SK-N-SH (cell line): ENCODE data around the gene ZMIZ2. TPM values are rescaled to one million over a fixed set of nuclear protein-coding genes. Genes with fewer than 3 reads are reported as not detected.

Experiments used
- CTCF ChIA-PET: fragments of 300-600, 350-600 bp; formaldehyde crosslinking; extraction: SDS; loops from one replicate; lab custom pipeline; 2021; lab: Yijun Ruan, JAX
- POLR2A ChIA-PET: fragments of 350-600 bp; sonication (Branson Sonifier 250); formaldehyde crosslinking; extraction: SDS; loops from one replicate; lab custom pipeline; 2020; ENCODE audit warnings: antibody characterized with exemption, inconsistent platforms; lab: Yijun Ruan, JAX
- DNase-seq: peaks from one replicate; pipeline ENCODE4 v3.0.0; 2012
- H2AFZ ChIP-seq: fragments of 200-600 bp; sonication (generic); 2 replicates; pipeline ENCODE4 v1.8.1; 2016; ENCODE audit warnings: antibody characterized with exemption, mild to moderate bottlenecking, low read depth
- H3F3A ChIP-seq: fragments of 200-600 bp; sonication (generic); replicated peaks from 2 replicates; pipeline ENCODE3; 2016; ENCODE audit warnings: antibody characterized with exemption, mild to moderate bottlenecking; ENCODE audit not compliant: insufficient read depth
- H3K27ac ChIP-seq, 2 experiments: fragments of 200-500 bp in 1 of 2; fragments of 200-600 bp in 1 of 2; sonication (Bioruptor generic) in 1 of 2; sonication (generic), shearing (Covaris generic) in 1 of 2; 2 replicates each; pipeline versions ENCODE4 v1.5.1 to v1.6.1; 2014 to 2016; ENCODE audit warnings: low read depth in 2 of 2, inconsistent platforms in 1 of 2, low read length in 1 of 2, mild to moderate bottlenecking in 1 of 2, mixed read lengths in 1 of 2
- H3K27me3 ChIP-seq: fragments of 200-600 bp; sonication (generic), shearing (Covaris generic); 2 replicates; pipeline ENCODE4 v1.6.1; 2016; ENCODE audit warnings: mixed run types; ENCODE audit not compliant: insufficient read depth
- H3K36me3 ChIP-seq, 2 experiments: fragments of 200-500 bp in 1 of 2; fragments of 200-600 bp in 1 of 2; sonication (Bioruptor generic) in 1 of 2; sonication (generic) in 1 of 2; replicated peaks in 1 of 2; 2 replicates each; pipeline versions ENCODE3 to v1.5.1; 2014 to 2016; ENCODE audit warnings: low read length in 1 of 2, mild to moderate bottlenecking in 1 of 2; ENCODE audit not compliant: insufficient read depth in 2 of 2, control insufficient read depth in 1 of 2
- H3K4me1 ChIP-seq, 2 experiments: fragments of 200-500 bp in 1 of 2; fragments of 200-600 bp in 1 of 2; sonication (Bioruptor generic) in 1 of 2; sonication (generic), shearing (Covaris generic) in 1 of 2; 2 replicates each; pipeline versions ENCODE4 v1.5.1 to v1.6.1; 2014 to 2016; ENCODE audit warnings: low read depth in 1 of 2, low read length in 1 of 2, mixed run types in 1 of 2; ENCODE audit not compliant: insufficient read depth in 2 of 2, control insufficient read depth in 1 of 2
- H3K4me2 ChIP-seq: fragments of 200-600 bp; sonication (generic), shearing (Covaris generic); 2 replicates; pipeline ENCODE4 v1.6.1; 2017; ENCODE audit warnings: mixed run types
- H3K4me3 ChIP-seq, 2 experiments: fragments of 200-500 bp in 1 of 2; fragments of 200-600 bp in 1 of 2; sonication (Bioruptor generic) in 1 of 2; sonication (generic), shearing (Covaris generic) in 1 of 2; 2 replicates each; pipeline versions ENCODE4 v1.5.1 to v1.8.1; 2014 to 2016; ENCODE audit warnings: low read depth in 2 of 2, inconsistent platforms in 1 of 2, low read length in 1 of 2, mild to moderate bottlenecking in 1 of 2, mixed read lengths in 1 of 2, moderate library complexity in 1 of 2
- H3K79me2 ChIP-seq: fragments of 200-600 bp; sonication (generic); 2 replicates; pipeline ENCODE4 v1.8.1; 2017; ENCODE audit warnings: mild to moderate bottlenecking; ENCODE audit not compliant: insufficient read depth
- H3K9ac ChIP-seq: fragments of 200-600 bp; sonication (generic); 2 replicates; pipeline ENCODE4 v1.6.1; 2017; ENCODE audit warnings: mixed run types
- H3K9me2 ChIP-seq: fragments of 200-600 bp; sonication (generic); 2 replicates; pipeline ENCODE4 v1.6.1; 2017; ENCODE audit warnings: mixed run types
- H3K9me3 ChIP-seq: fragments of 200-600 bp; sonication (generic); 2 replicates; pipeline ENCODE4 v1.6.1; 2017; ENCODE audit warnings: mixed run types, mild to moderate bottlenecking, moderate library complexity
- H4K20me1 ChIP-seq: fragments of 200-600 bp; sonication (generic); 2 replicates; pipeline ENCODE4 v1.6.1; 2017; ENCODE audit warnings: mild to moderate bottlenecking, mixed run types; ENCODE audit not compliant: insufficient read depth
- EP300 ChIP-seq, 2 experiments: IDR thresholded peaks; 2 replicates each; pipeline versions ENCODE4 v1.4.0 to v1.6.1; 2012; ENCODE audit warnings: borderline replicate concordance in 1 of 2, low read depth in 1 of 2, low read length in 1 of 2
- EZH2phosphoT487 ChIP-seq: fragments of 200-600 bp; sonication (generic); IDR thresholded peaks from 2 replicates; pipeline ENCODE4 v1.6.1; 2017; ENCODE audit warnings: low read depth, mixed run types, mild to moderate bottlenecking, antibody characterized with exemption, moderate library complexity, borderline replicate concordance
- FOXJ3 ChIP-seq: sonication (generic); formaldehyde crosslinking; IDR thresholded peaks from 2 replicates; pipeline ENCODE4 v1.5.1; 2020; ENCODE audit warnings: mild to moderate bottlenecking, missing genetic modification reagents
- GABPA ChIP-seq: IDR thresholded peaks from 2 replicates; pipeline ENCODE4 v1.4.0; 2012; ENCODE audit warnings: low read depth, mild to moderate bottlenecking
- GATA2 ChIP-seq: sonication (generic); formaldehyde crosslinking; IDR thresholded peaks from 2 replicates; pipeline ENCODE4 v1.5.0; 2020; ENCODE audit warnings: mild to moderate bottlenecking, missing genetic modification reagents
- JUND ChIP-seq: IDR thresholded peaks from 2 replicates; pipeline ENCODE4 v1.4.0; 2012
- MEF2A ChIP-seq: IDR thresholded peaks from 2 replicates; pipeline ENCODE4 v1.4.0; 2012; ENCODE audit warnings: low read depth, borderline replicate concordance
- NFIC ChIP-seq: IDR thresholded peaks from 2 replicates; pipeline ENCODE4 v1.4.0; 2012; ENCODE audit warnings: borderline replicate concordance
- NRF1 ChIP-seq: IDR thresholded peaks from 2 replicates; pipeline ENCODE4 v1.6.1; 2012; ENCODE audit warnings: low read depth, mild to moderate bottlenecking, low read length
- RAD21 ChIP-seq: IDR thresholded peaks from 2 replicates; pipeline ENCODE4 v1.6.1; 2012; ENCODE audit warnings: mild to moderate bottlenecking, low read length
- RCOR1 ChIP-seq: fragments of 150-350 bp; IDR thresholded peaks from 2 replicates; pipeline ENCODE4 v1.6.1; 2017; ENCODE audit warnings: antibody characterized with exemption, low read length
- REST ChIP-seq: IDR thresholded peaks from 2 replicates; pipeline ENCODE4 v1.6.1; 2012; ENCODE audit warnings: mild to moderate bottlenecking, low read depth, low read length, moderate library complexity
- SIN3A ChIP-seq: IDR thresholded peaks from 2 replicates; pipeline ENCODE4 v1.6.1; 2012; ENCODE audit warnings: low read depth, mild to moderate bottlenecking, low read length, moderate library complexity, borderline replicate concordance
- SMC3 ChIP-seq: IDR thresholded peaks from 2 replicates; pipeline ENCODE4 v1.6.1; 2012; ENCODE audit warnings: low read depth, low read length, improper control_type of control experiment
- TAF1 ChIP-seq: IDR thresholded peaks from 2 replicates; pipeline ENCODE4 v1.6.1; 2012; ENCODE audit warnings: low read depth, mild to moderate bottlenecking, low read length, moderate library complexity, borderline replicate concordance
- TEAD4 ChIP-seq: IDR thresholded peaks from 2 replicates; pipeline ENCODE4 v1.4.0; 2012; ENCODE audit warnings: mild to moderate bottlenecking, borderline replicate concordance; ENCODE audit not compliant: insufficient read depth
- USF1 ChIP-seq: IDR thresholded peaks from 2 replicates; pipeline ENCODE4 v1.4.0; 2012; ENCODE audit warnings: low read depth, borderline replicate concordance
- WGBS: methylation state at CpG from one replicate; pipeline ENCODE4 v1.1.6; 2017; ENCODE audit warnings: low lambda C conversion rate; 5-methylcytosine and 5-hydroxymethylcytosine counted together
- polyA plus RNA-seq, 3 experiments: library from polyadenylated mRNA; depleted of rRNA; stranded (reverse); fragments of >200 nt; gene quantifications; 2 replicates each; pipeline ENCODE4 v1.2.3, GENCODE V29; 2012
- TF ChIP-seq, protein P1 (sequence below): IDR thresholded peaks from 2 replicates; pipeline ENCODE4 v1.4.0; 2012; ENCODE audit warnings: low read depth, borderline replicate concordance
- TF ChIP-seq, protein P2 (sequence below): fragments of 150-350 bp; IDR thresholded peaks from 2 replicates; pipeline ENCODE4 v1.6.1; 2016; ENCODE audit warnings: mild to moderate bottlenecking, low read depth, low read length

Gene ZMIZ2
- polyA plus RNA-seq, 1 of the 3 experiments (the other 2 are of a cell fraction), result 18.1 TPM

DNA sequence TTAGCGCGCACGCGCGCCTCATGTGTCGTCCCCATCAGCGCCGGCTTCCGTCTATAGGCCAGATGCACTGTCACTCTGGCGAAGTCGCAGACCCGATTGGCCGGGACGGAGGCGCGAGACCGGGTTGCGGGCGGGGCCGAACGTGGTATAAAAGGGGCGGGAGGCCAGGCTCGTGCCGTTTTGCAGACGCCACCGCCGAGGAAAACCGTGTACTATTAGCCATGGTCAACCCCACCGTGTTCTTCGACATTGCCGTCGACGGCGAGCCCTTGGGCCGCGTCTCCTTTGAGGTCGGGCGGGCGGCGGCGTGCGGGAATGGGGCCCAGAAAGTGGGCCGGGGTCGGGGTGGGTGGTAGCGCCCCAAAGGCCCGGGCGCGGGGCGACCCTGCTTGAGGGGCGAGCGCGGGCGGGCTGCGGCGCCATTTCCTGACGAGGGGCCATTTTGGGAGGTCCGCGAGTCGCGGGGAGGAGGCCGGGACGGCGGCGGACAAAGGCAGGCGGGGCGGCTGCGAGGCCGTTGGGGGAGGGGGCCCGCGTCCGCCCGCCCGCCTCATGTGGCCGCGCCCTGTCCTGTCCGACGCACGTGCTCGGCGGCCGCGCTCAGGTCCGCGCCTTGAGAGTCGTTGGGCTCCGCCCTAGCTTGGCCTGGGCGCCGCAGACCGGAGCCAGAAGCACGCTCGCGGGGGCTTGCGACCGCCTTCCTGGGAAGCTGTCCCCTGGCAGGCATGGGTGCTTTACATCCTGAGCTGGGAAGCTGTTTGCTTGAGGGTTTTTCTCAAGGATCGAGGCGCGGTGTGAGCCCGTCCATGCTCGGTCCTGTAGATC, 48.1 kb downstream of the ZMIZ2 start, which contains the start of gene PPIA (continued):
- TF ChIP-seq NFIC (no peak), NRF1 (peak; percentile 86), EP300 (IDR thresholded peaks at IDR 0.05; ENCODE audit: borderline replicate concordance in 1 of 2, low read depth in 1 of 2, low read length in 1 of 2) (no peak; a peak in 1 of 4 replicates), MEF2A (no peak), RCOR1 (no peak), TAF1 (peak; percentile 94), TEAD4 (peak; percentile 51; the same call in 1 of the 2 replicates), JUND (no peak), SMC3 (no peak), GATA2 (no peak)
- TF ChIP-seq, protein P1, sequence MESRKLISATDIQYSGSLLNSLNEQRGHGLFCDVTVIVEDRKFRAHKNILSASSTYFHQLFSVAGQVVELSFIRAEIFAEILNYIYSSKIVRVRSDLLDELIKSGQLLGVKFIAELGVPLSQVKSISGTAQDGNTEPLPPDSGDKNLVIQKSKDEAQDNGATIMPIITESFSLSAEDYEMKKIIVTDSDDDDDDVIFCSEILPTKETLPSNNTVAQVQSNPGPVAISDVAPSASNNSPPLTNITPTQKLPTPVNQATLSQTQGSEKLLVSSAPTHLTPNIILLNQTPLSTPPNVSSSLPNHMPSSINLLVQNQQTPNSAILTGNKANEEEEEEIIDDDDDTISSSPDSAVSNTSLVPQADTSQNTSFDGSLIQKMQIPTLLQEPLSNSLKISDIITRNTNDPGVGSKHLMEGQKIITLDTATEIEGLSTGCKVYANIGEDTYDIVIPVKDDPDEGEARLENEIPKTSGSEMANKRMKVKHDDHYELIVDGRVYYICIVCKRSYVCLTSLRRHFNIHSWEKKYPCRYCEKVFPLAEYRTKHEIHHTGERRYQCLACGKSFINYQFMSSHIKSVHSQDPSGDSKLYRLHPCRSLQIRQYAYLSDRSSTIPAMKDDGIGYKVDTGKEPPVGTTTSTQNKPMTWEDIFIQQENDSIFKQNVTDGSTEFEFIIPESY, result peak; percentile 76; the same call in 1 of the 2 replicates

DNA sequence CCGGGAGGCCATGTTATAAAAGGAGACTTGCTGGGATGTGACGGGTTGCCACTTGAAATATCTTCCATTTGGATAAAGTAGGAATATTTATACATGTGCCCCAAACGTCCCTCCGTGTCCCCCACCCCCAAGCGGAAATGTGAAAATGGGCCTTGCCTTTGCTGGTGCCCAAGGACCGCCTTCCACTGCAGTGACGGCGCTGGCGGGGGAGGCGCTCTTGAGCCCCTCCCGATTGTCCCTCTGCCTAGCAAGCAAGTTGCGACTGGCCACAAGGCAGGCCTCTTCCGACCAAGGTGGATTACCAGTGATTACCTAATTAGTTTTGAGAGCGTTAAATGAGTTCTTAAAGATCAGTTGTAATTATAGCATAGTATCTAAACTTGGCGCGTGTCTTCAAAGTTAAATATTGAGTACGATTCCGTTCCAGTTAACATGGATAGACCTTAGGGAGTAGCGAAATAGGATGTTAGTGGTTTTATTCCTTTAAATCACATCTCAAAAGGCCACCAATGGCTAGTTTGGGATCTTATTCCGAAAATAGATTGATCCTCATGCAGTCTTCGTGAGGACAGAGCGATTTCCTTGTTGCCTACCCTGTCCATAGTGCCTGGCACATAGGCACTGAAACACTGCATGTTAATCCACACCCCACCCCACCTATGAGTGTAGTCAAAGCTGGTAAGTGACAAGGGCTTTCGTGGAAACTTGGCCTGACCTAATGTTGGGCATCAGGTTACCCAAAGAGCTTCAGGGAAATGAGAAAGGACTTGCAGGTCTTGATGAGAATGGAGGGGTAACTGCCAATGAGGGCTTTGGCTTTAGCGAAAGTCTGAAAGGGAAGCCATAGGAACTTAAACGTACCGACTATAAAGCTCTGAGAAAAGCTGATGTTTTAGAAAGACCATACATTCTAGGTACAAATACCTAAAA, 48.9 kb downstream of the ZMIZ2 start:
- H3K36me3 ChIP-seq, result peaks cover 35 to 48% of the 10 kb centered on the region in 2 experiments
- peaks cover 5 to 7% of the 10 kb centered on the region in 2 experiments; a peak in 3 of 4 replicates for H3K4me1 ChIP-seq
- H3K4me3 ChIP-seq, result peak overlapping the region; percentile 75 to 97
- H4K20me1 ChIP-seq, result peaks cover 53% of the 10 kb centered on the region
- H3K79me2 ChIP-seq, result peaks cover 78% of the 10 kb centered on the region
- H3K4me2 ChIP-seq, result peak overlapping the region; percentile 97
- no peaks in the 10 kb centered on the region for H3K27me3 ChIP-seq
- H3K9me2 ChIP-seq, result no peaks in the 10 kb centered on the region
- no peaks in the 10 kb centered on the region for H3K9me3 ChIP-seq
- no peak overlapping the region; the same call in 1 of the 2 replicates for H2AFZ ChIP-seq
- H3K9ac ChIP-seq, result peak overlapping the region; percentile 98
- peak; percentile 86 for DNase-seq
- under 1% methylated on average over 26 of the region's 26 CpGs for WGBS
- CTCF ChIA-PET, result interaction anchor here (0.6 to 4.4 kb wide), 21 partner anchors 11 to 532 kb away, joined by 3 to 13 read pairs (median 3); partner anchors contain the start of genes H2AZ2 and OGDH
- POLR2A ChIA-PET, result interaction anchor here (0.5 to 2.6 kb wide), 14 partner anchors 8 to 774 kb away, joined by 3 to 14 read pairs (median 4); partner anchors contain the start of genes DDX56, H2AZ2 and OGDH
- peak overlapping the region; percentile 91 to 97 for H3K27ac ChIP-seq
- H3F3A ChIP-seq, result peaks cover 53% of the 10 kb centered on the region
- peak; percentile 59; the same call in 1 of the 2 replicates for TF ChIP-seq REST
- no peak for TF ChIP-seq EZH2phosphoT487
- no peak for TF ChIP-seq RCOR1
- peak; percentile 81 for TF ChIP-seq SIN3A
- no peak for TF ChIP-seq GABPA
- TF ChIP-seq TAF1, result peak; percentile 83
- TF ChIP-seq, protein P2, sequence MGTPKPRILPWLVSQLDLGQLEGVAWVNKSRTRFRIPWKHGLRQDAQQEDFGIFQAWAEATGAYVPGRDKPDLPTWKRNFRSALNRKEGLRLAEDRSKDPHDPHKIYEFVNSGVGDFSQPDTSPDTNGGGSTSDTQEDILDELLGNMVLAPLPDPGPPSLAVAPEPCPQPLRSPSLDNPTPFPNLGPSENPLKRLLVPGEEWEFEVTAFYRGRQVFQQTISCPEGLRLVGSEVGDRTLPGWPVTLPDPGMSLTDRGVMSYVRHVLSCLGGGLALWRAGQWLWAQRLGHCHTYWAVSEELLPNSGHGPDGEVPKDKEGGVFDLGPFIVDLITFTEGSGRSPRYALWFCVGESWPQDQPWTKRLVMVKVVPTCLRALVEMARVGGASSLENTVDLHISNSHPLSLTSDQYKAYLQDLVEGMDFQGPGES, result no peak
- peak; percentile 49 for TF ChIP-seq RAD21
- TF ChIP-seq USF1, result no peak
- no peak for TF ChIP-seq TEAD4
- TF ChIP-seq MEF2A, result no peak
- TF ChIP-seq FOXJ3, result no peak
